Fibroblast of skin of abdomen (primary cell): ENCODE measurements around the gene SIRPA. TPM values are rescaled to one million over a fixed set of nuclear protein-coding genes. Genes with fewer than 3 reads are reported as not detected.

ENCODE experiments used
- DNase-seq: peaks from one replicate; pipeline ENCODE4 v3.0.0-alpha.2; 2013
- polyA plus RNA-seq, 2 experiments: library from polyadenylated mRNA; unstranded; fragments of 120-200 nt; gene quantifications; one replicate each; pipeline ENCODE4 v1.2.1, GENCODE V29; 2013; ENCODE audit not compliant: insufficient read length in 2 of 2

SIRPA gene
- 50.2 TPM for polyA plus RNA-seq (2013, experiment 1 of 2; ENCODE audit: insufficient read length)
- 50.1 TPM for polyA plus RNA-seq (2013, experiment 2 of 2; ENCODE audit: insufficient read length)

- peak; percentile 78 for DNase-seq
Measured at GRCh38 chr20:1894951-1895673, at the start of gene SIRPA. Gene SIRPA (plus strand): TSS chr20:1895407. CDS start chr20:1895448, 41 bp downstream.

GRCh38 chr20:1845701-1846100 lies 49.5 kb upstream of the SIRPA start:
- DNase-seq = no peak

- DNase-seq = no peak
Measured at GRCh38 chr20:1846341-1846740, 48.9 kb upstream of the SIRPA start.

GRCh38 chr20:1846876-1847275 lies 48.3 kb upstream of the SIRPA start:
- no peak for DNase-seq

- DNase-seq = no peak
Measured at GRCh38 chr20:1847780-1848179, 47.4 kb upstream of the SIRPA start.

- no peak for DNase-seq
Measured at GRCh38 chr20:1848373-1848772, 46.8 kb upstream of the SIRPA start.

GRCh38 chr20:1851396-1851795 lies 43.8 kb upstream of the SIRPA start:
- DNase-seq = no peak

- DNase-seq = no peak
Measured at GRCh38 chr20:1853473-1853872, 41.7 kb upstream of the SIRPA start.

GRCh38 chr20:1854246-1854645 lies 41.0 kb upstream of the SIRPA start:
- no peak for DNase-seq

- no peak for DNase-seq
Measured at GRCh38 chr20:1855109-1855508, 40.1 kb upstream of the SIRPA start.

GRCh38 chr20:1855690-1856089 lies 39.5 kb upstream of the SIRPA start:
- DNase-seq = no peak

GRCh38 chr20:1856424-1856823 lies 38.8 kb upstream of the SIRPA start:
- DNase-seq = peak; percentile 66

- no peak for DNase-seq
Measured at GRCh38 chr20:1857466-1857865, 37.7 kb upstream of the SIRPA start.

GRCh38 chr20:1858871-1859270 lies 36.3 kb upstream of the SIRPA start:
- DNase-seq = no peak

- peak; percentile 89 for DNase-seq
Measured at GRCh38 chr20:1860446-1860845, 34.8 kb upstream of the SIRPA start.

- peak; percentile 88 for DNase-seq
Measured at GRCh38 chr20:1861347-1861976, 33.7 kb upstream of the SIRPA start.

- DNase-seq = no peak
Measured at GRCh38 chr20:1861996-1862662, 33.1 kb upstream of the SIRPA start.

- peak; percentile 32 for DNase-seq
Measured at GRCh38 chr20:1862663-1863053, 32.5 kb upstream of the SIRPA start.

GRCh38 chr20:1863296-1863695 lies 31.9 kb upstream of the SIRPA start:
- DNase-seq = no peak

- no peak for DNase-seq
Measured at GRCh38 chr20:1866834-1867233, 28.4 kb upstream of the SIRPA start.

GRCh38 chr20:1867495-1868260 lies 27.5 kb upstream of the SIRPA start:
- DNase-seq = no peak

GRCh38 chr20:1868856-1869255 lies 26.4 kb upstream of the SIRPA start:
- DNase-seq = no peak

- no peak for DNase-seq
Measured at GRCh38 chr20:1870323-1870722, 24.9 kb upstream of the SIRPA start.
